Measurements from ENCODE around the gene RASSF7. TPM values are rescaled to one million over a fixed set of nuclear protein-coding genes. Genes with fewer than 3 reads are reported as not detected.

RASSF7 gene
- total and polyA plus RNA-seq, 2 of the 8 experiments (the other 6 are each of a cell fraction or from before 2014, with no cell fraction given), result 22.3 to 43.9 TPM

DNA sequence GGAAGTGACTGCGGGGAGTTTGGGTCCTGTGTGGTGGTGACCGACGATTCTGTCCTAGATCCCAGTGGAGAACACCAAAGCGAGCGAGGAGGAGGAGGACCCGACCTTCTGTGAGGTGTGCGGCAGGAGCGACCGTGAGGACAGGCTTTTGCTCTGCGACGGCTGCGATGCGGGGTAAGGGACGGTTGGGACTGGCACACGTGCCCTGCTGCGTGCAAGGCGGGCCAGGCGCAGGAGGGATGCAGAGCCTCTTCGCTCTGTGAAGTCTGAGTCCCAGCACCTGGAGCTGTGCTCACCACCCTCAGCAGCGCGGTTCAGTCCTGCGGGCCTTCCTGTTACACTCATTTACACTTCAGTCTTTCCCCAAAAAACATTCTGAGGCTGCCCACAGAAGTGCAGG, 31.7 kb downstream of the RASSF7 start (continued):
- TF ChIP-seq, protein P1, sequence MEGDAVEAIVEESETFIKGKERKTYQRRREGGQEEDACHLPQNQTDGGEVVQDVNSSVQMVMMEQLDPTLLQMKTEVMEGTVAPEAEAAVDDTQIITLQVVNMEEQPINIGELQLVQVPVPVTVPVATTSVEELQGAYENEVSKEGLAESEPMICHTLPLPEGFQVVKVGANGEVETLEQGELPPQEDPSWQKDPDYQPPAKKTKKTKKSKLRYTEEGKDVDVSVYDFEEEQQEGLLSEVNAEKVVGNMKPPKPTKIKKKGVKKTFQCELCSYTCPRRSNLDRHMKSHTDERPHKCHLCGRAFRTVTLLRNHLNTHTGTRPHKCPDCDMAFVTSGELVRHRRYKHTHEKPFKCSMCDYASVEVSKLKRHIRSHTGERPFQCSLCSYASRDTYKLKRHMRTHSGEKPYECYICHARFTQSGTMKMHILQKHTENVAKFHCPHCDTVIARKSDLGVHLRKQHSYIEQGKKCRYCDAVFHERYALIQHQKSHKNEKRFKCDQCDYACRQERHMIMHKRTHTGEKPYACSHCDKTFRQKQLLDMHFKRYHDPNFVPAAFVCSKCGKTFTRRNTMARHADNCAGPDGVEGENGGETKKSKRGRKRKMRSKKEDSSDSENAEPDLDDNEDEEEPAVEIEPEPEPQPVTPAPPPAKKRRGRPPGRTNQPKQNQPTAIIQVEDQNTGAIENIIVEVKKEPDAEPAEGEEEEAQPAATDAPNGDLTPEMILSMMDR (IDR thresholded peaks at IDR 0.05; ENCODE audit: control extremely low read depth in 1 of 3, insufficient read depth in 1 of 3, low read depth in 1 of 3, low read length in 3 of 3), result no peak
